Activated CD8-positive, alpha-beta memory T cell treated with anti-CD3 and anti-CD28 coated beads for 36 hours (primary cell): Measurements from ENCODE around the gene IL17RD. TPM values are rescaled to one million over a fixed set of nuclear protein-coding genes. Genes with fewer than 3 reads are reported as not detected.

Experiments used
- CTCF ChIA-PET: fragments of 350-600 bp; sonication (Branson Sonifier 250); formaldehyde crosslinking; loops from one replicate; lab custom pipeline; 2021; ENCODE audit warnings: antibody characterized with exemption; lab: Charles Lee
- POLR2A ChIA-PET: fragments of 350-600 bp; sonication (Branson Sonifier 250); formaldehyde crosslinking; loops from one replicate; lab custom pipeline; 2021; ENCODE audit warnings: antibody characterized with exemption; lab: Charles Lee
- total RNA-seq, 2 experiments: library from RNA; stranded (reverse); gene quantifications; one replicate each; pipeline ENCODE4 v1.2.3, GENCODE V29; 2021

Gene IL17RD
- total RNA-seq, 2 experiments from 2014 or later, result 0.02 TPM; not detected in 1

DNA sequence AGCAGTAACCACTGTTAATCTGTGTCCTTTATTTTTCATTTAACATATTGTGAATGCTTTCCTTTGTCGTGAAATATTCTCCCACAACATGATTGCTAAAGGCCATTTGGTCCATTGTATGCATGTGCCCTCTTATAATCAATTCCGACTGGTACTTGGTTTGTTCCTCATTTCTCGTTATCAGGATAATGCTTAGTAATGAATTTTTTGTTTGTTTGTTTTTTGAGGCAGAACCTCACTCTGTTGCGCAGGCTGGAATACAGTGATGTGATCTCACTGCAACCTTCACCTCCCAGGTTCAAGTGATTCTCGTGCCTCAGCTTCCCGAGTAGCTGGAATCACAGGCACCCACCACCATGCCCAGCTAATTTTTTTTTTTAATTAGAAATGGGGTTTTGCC lies 82.7 kb downstream of the IL17RD start:
- POLR2A ChIA-PET, result no interaction called here

DNA sequence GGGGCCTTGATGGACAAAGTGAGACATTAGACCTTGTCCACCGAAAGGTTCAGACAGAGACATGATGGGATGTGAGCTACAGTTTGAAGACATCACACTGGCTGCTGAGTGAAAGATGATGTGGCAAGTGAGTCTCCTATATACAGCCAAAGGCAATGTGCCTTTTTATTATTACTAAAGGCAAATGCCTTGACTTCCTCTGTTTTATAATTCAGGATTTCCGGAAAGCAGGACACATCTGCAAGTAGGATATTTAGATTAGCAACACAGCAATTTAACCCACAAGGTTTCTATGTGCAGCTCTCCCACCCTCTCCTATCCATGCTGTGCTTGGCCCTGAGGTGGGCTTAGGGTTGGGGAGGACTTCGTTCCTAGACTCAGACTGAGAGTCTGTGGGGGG lies 84.0 kb downstream of the IL17RD start:
- ChIA-PET POLR2A (interaction anchor here (0.6 kb wide), 1 partner anchor 107 kb away, joined by 5 read pairs; no protein-coding TSS in a partner anchor), CTCF (no interaction called here)

More for the DNA sequence above, 82.7 kb downstream of the IL17RD start:
- CTCF ChIA-PET, result no interaction called here

GRCh38 chr3:57080171-57080570 lies 85.0 kb downstream of the IL17RD start:
- CTCF ChIA-PET, result no interaction called here
- POLR2A ChIA-PET, result no interaction called here

DNA sequence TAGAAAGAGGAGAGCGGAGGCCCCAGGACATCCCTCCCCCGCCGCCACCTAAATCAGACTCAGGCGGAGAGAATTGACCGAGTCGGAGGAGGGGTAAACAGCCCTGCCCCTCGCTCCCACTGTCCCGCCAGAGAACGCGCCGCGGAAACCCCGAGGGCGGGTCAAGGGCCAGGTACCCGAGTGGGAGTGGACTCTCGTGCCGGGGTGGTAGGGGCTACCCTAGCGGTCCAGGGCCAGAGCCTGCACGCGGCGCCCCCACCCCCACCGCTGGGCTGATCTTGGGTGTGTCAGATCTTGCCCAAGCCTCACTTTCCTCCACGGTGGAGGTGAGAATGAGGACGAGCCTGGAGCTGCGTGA lies 85.7 kb downstream of the IL17RD start:
- CTCF ChIA-PET, result no interaction called here
- POLR2A ChIA-PET, result no interaction called here

GRCh38 chr3:57078635-57079473 lies 86.3 kb downstream of the IL17RD start:
- POLR2A ChIA-PET, result no interaction called here
- CTCF ChIA-PET, result no interaction called here

- POLR2A ChIA-PET, result no interaction called here
These were observed 86.9 kb downstream of the IL17RD start for GRCh38 chr3:57078344-57078634.

GRCh38 chr3:57077630-57078343 lies 87.4 kb downstream of the IL17RD start:
- ChIA-PET POLR2A (interaction anchor here (0.6 kb wide), 1 partner anchor 949 kb away, joined by 3 read pairs; no protein-coding TSS in a partner anchor), CTCF (interaction anchor here (0.7 kb wide), 1 partner anchor 22 kb away, joined by 3 read pairs; no protein-coding TSS in a partner anchor)

More at GRCh38 chr3:57078344-57078634, 86.9 kb downstream of the IL17RD start:
- CTCF ChIA-PET, result no interaction called here

DNA sequence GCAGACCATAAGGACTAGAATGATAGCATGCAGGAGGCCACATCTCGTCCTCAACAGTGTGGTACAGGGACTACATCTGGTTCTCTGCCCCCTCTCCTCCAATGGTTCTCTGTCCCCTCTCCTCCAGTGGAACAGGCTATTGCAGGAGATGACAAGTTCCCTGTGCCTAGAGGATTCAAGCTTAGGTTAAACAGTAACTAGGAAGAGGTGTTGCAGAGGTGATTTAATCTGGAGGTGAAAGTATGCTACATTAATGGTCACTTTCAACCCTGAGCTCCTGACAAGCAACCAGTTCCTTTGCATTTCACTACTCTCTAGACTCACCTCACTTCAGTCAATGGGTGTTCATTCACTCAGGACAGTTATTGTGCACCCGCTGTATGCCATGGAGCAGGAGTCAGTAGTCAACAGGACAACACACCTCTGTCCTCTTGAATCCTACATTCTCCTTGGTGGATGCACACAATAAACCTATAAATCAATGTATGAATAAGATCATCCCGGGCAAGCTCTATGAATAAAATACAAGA lies 88.7 kb downstream of the IL17RD start:
- ChIA-PET POLR2A (no interaction called here), CTCF (no interaction called here)

GRCh38 chr3:57074135-57074534 lies 91.0 kb downstream of the IL17RD start:
- POLR2A ChIA-PET, result no interaction called here
- CTCF ChIA-PET, result no interaction called here

- ChIA-PET CTCF (no interaction called here), POLR2A (no interaction called here)
These were observed 91.5 kb downstream of the IL17RD start for GRCh38 chr3:57073628-57074027.

GRCh38 chr3:57069503-57069902 lies 95.7 kb downstream of the IL17RD start:
- CTCF ChIA-PET, result no interaction called here
- POLR2A ChIA-PET, result no interaction called here

GRCh38 chr3:57068437-57069089 lies 96.6 kb downstream of the IL17RD start:
- ChIA-PET POLR2A (no interaction called here), CTCF (no interaction called here)

DNA sequence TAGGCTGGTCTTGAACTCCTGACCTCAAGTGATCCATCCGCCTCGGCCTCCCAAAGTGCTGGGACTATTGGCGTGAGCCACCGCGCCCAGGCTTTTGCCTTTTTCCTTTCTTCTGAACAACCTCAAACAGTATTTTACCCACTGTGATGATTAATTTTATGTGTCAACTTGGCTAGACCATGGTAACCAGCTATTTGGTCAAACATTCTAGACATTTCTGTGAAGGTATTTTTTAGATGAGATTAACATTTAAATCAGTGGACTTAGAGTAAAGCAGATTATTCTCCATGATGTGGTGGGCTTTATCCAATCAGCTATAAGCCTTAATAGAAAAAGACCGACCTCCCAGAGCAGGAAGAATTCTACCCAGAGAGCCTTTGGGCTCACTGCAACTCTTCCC lies 98.7 kb downstream of the IL17RD start:
- CTCF ChIA-PET, result interaction anchor here (1.0 kb wide), 1 partner anchor 30 kb away, joined by 5 read pairs; no protein-coding TSS in a partner anchor
- POLR2A ChIA-PET, result no interaction called here

DNA sequence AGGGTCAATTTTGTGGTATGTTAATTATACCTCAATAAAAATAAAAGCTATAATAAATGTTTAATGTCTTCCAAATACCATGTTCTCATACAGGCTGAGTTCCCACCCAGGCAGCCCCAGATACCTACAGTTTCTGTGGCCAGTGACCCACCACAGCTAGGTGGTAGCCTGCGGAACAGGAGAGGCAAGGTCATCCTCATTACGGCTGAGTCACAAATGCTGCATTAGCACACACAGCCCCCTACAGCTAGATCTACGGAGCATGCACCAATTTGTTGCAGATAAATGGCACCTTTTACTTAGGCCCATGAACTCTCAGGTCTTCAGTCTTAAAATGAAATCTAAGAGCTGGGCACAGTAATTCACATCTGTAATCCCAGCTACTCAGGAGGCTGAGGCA lies 99.6 kb downstream of the IL17RD start:
- POLR2A ChIA-PET, result no interaction called here

DNA sequence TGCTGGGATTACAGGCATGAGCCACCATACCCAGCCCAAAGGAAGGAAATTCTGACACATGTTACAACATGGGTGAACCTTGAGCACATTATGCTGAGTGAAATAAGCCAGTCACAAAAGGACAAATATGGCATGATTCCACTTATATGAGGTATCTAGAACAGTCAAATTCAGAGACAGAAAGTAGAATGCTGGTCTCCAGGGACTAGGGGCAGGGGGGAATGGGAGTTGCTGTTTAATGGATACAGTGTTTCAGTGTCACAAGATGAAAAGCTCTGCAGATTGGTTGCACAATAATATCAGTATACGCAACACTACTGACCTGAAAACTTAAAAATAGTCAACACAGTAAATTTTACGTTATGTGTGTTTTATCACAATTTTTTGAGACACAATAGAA lies 100.6 kb downstream of the IL17RD start:
- ChIA-PET POLR2A (no interaction called here), CTCF (no interaction called here)

More for the DNA sequence above, 99.6 kb downstream of the IL17RD start:
- CTCF ChIA-PET, result no interaction called here

DNA sequence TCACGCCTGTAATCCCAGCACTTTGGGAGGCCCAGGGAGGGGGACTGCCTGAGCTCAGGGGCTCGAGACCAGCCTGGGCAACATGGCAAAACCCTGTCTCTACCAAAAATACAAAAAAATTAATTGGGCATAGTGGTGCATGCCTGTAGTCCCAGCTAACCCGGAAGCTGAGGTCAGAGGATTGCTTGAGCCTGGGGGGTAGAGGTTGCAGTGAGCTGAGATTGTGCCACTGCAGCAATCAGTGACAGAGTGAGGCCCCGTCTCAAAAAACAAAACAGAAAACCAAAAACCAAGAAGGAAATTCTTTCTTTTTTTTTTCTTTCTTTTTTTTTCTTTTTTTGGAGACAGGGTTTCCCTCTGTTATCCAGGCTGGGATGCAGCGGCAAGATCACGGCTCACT lies 101.2 kb downstream of the IL17RD start:
- ChIA-PET CTCF (no interaction called here), POLR2A (no interaction called here)

DNA sequence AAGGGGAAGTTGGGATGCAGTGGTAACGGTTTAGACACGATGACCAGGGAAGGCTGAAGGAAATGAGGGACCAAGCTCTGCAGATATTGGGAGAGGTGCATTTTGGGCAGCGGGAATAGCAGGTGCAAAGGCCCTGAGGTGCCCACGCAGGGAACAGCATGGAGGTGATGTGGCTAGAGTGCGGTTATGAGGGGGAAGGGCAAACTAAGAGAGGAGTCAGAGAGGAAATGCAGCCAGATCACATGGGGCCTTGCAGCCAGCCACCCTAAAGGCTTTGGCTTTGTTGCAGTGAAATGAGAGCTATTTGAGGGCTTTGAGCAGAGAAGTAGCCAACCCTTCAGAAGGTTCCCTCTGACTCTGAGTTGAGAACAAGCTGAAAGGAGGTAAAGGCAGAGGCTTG lies 102.1 kb downstream of the IL17RD start:
- ChIA-PET POLR2A (no interaction called here), CTCF (no interaction called here)

DNA sequence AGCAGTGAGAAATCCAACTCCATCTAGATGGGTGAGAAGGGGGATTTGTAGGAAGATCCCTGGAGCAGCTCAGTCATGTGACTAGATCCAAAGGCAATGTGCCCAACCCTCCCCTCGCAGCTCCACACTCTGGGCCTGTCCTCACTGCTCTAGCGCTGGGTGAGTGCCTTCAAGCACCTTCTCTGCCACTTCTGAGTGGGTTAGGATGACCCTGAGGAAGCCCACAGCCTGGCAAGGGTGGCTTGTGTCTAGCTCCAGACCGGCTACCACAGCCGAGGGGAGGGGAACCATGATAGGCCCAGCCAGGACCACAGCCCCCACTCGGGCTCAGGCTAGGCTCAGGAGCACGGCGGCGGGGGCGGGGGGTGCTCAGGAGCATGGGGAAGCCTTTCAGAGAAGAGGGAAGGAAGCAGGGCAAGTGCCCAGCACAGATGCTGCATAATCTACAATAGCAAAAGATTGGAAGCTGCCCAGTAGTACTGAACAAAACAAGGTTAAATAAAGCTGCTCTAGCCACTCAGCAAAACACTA lies 103.0 kb downstream of the IL17RD start:
- ChIA-PET POLR2A (no interaction called here), CTCF (no interaction called here)

- ChIA-PET CTCF (no interaction called here), POLR2A (no interaction called here)
These were observed 103.6 kb downstream of the IL17RD start for GRCh38 chr3:57061556-57061955.
